DND-41 (cell line): ENCODE measurements around the gene HOXB13.

Experiments
- ATAC-seq: fragments of 200-7000 bp; cut with Tn5 transposase; 3 replicates; pipeline ENCODE4 v1.9.1; 2021; ENCODE audit warnings: low read depth; ENCODE audit not compliant: insufficient read depth
- DNase-seq: peaks from one replicate; pipeline ENCODE4 v3.0.0-alpha.2; 2020
- H2AFZ ChIP-seq: 2 replicates; pipeline ENCODE4 v1.6.0; 2012; ENCODE audit warnings: low read depth, low read length
- H3K27ac ChIP-seq: 2 replicates; pipeline ENCODE4 v1.5.1; 2012; ENCODE audit warnings: low read length, inconsistent platforms
- H3K27me3 ChIP-seq: fragments of 200-600 bp; sonication (generic); 2 replicates; pipeline ENCODE4 v1.6.0; 2012; ENCODE audit warnings: low read length, mild to moderate bottlenecking, inconsistent platforms; ENCODE audit not compliant: insufficient read depth, poor library complexity
- H3K36me3 ChIP-seq: 2 replicates; pipeline ENCODE4 v1.5.1; 2012; ENCODE audit warnings: low read length, inconsistent platforms; ENCODE audit not compliant: insufficient read depth
- H3K4me1 ChIP-seq: 2 replicates; pipeline ENCODE4 v1.5.1; 2012; ENCODE audit warnings: mild to moderate bottlenecking, low read length; ENCODE audit not compliant: insufficient read depth
- H3K4me2 ChIP-seq: 2 replicates; pipeline ENCODE4 v1.6.0; 2012; ENCODE audit warnings: mild to moderate bottlenecking, moderate library complexity, low read length, inconsistent platforms; ENCODE audit not compliant: insufficient read depth
- H3K4me3 ChIP-seq, 2 experiments: fragments of 200-600 bp in 1 of 2; shearing (Covaris generic) in 1 of 2; 2 replicates each; pipeline ENCODE4 v1.5.1; 2012 to 2016; ENCODE audit warnings: inconsistent platforms in 2 of 2, low read length in 2 of 2, mild to moderate bottlenecking in 2 of 2, low read depth in 1 of 2, moderate library complexity in 1 of 2
- H3K79me2 ChIP-seq: 2 replicates; pipeline ENCODE4 v1.6.0; 2012; ENCODE audit warnings: low read length, inconsistent platforms; ENCODE audit not compliant: insufficient read depth
- H3K9ac ChIP-seq: 2 replicates; pipeline ENCODE4 v1.6.0; 2012; ENCODE audit warnings: low read depth, mild to moderate bottlenecking, inconsistent platforms, low read length, moderate library complexity
- H3K9me3 ChIP-seq: 2 replicates; pipeline ENCODE4 v1.5.1; 2012; ENCODE audit warnings: low read length, moderate library complexity, mild to moderate bottlenecking, inconsistent platforms; ENCODE audit not compliant: insufficient read depth, severe bottlenecking
- H4K20me1 ChIP-seq: 2 replicates; pipeline ENCODE4 v1.6.0; 2012; ENCODE audit warnings: low read length; ENCODE audit not compliant: insufficient read depth
- EZH2 ChIP-seq: IDR thresholded peaks from 3 replicates; pipeline ENCODE4 v1.6.1; 2012; ENCODE audit warnings: borderline replicate concordance, low read depth, mild to moderate bottlenecking, moderate library complexity, low read length, inconsistent platforms; ENCODE audit not compliant: severe bottlenecking
- TF ChIP-seq, protein P1 (sequence below): IDR thresholded peaks from 2 replicates; pipeline ENCODE4 v1.5.1; 2012; ENCODE audit warnings: borderline replicate concordance, low read length, moderate library complexity, mild to moderate bottlenecking; ENCODE audit not compliant: poor library complexity, severe bottlenecking; ENCODE audit errors: extremely low read depth

Gene HOXB13

DNA sequence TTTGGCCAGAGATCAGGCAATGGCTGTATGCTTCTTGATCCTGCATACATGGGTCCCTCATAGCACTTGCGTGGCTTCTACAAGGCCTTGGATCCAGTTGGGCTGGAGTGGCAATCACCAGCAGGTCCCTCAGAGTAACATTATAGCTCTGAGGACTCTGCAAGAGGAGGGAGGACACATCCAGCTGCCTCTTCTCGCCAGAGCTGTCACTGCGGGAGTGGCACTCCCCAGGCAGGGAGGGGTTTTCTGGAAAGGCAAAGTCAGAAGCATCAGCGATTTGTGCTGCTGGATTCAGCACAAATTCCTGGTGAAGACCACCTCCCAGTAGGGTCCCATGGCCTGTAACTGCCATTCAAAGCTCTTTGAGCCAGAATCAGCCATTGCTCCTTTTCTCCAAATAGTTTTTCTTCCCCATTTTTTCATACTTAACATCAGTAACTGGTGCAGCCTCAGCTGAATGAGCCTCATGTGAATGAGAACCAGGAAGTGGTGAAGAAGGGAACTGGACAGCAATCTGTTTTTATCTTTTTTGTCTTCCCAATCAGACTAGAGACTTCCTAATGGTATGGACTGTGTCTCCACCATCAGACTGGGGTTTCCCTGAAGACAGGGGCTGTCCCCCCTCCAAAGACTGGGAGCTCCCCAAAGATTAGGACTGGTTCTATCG lies 40.6 kb upstream of the HOXB13 start:
- H3K4me3 ChIP-seq: no peak overlapping the region
- DNase-seq: no peak
- no peaks in the 10 kb centered on the region for H3K79me2 ChIP-seq
- TF ChIP-seq EZH2: no peak
- no peak for ATAC-seq
- H3K9ac ChIP-seq: no peak overlapping the region
- no peaks in the 10 kb centered on the region for H3K36me3 ChIP-seq
- no peak overlapping the region for H3K27ac ChIP-seq
- no peaks in the 10 kb centered on the region for H3K4me1 ChIP-seq
- no peaks in the 10 kb centered on the region for H4K20me1 ChIP-seq
- peaks cover 4% of the 10 kb centered on the region for H3K27me3 ChIP-seq
- no peak overlapping the region for H3K4me2 ChIP-seq
- peak overlapping the region; percentile 22; the same call in 1 of the 2 replicates for H2AFZ ChIP-seq
- H3K9me3 ChIP-seq: no peaks in the 10 kb centered on the region

DNA sequence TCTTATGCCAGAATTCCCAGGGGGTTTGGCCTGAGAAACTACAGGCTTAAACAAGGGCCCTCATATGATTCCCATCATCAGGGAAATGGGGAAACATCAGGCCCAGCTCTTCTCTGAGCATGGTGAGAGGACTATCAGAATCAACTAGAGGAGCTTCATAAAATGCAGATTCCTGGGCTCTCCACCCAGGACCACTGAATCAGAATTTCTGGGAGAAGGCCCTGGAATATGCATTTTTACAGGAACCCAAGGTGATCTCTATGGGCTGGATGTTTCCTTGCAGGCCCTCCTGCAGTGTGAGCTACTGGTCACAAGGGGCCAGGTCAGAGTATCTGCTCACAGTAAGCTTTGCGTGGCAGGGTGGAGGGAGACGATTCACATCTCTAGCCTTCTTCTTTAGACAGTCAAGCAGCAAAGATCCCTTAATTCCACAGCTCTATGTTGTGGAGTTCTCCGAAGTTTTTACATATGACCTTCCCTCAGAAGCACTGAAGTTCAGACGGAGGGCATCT lies 38.8 kb upstream of the HOXB13 start:
- Histone ChIP-seq H3K9me3 (no peaks in the 10 kb centered on the region), H3K79me2 (no peaks in the 10 kb centered on the region), H3K27ac (no peak overlapping the region), H3K9ac (no peak overlapping the region), H3K4me1 (no peaks in the 10 kb centered on the region), H3K4me3 (no peak overlapping the region), H3K27me3 (peaks cover 8% of the 10 kb centered on the region), H2AFZ (no peak overlapping the region), H3K4me2 (no peak overlapping the region), H4K20me1 (no peaks in the 10 kb centered on the region), H3K36me3 (no peaks in the 10 kb centered on the region)
- no peak for DNase-seq
- no peak for TF ChIP-seq EZH2
- TF ChIP-seq, protein P1, sequence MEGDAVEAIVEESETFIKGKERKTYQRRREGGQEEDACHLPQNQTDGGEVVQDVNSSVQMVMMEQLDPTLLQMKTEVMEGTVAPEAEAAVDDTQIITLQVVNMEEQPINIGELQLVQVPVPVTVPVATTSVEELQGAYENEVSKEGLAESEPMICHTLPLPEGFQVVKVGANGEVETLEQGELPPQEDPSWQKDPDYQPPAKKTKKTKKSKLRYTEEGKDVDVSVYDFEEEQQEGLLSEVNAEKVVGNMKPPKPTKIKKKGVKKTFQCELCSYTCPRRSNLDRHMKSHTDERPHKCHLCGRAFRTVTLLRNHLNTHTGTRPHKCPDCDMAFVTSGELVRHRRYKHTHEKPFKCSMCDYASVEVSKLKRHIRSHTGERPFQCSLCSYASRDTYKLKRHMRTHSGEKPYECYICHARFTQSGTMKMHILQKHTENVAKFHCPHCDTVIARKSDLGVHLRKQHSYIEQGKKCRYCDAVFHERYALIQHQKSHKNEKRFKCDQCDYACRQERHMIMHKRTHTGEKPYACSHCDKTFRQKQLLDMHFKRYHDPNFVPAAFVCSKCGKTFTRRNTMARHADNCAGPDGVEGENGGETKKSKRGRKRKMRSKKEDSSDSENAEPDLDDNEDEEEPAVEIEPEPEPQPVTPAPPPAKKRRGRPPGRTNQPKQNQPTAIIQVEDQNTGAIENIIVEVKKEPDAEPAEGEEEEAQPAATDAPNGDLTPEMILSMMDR: no peak
- ATAC-seq: no peak

DNA sequence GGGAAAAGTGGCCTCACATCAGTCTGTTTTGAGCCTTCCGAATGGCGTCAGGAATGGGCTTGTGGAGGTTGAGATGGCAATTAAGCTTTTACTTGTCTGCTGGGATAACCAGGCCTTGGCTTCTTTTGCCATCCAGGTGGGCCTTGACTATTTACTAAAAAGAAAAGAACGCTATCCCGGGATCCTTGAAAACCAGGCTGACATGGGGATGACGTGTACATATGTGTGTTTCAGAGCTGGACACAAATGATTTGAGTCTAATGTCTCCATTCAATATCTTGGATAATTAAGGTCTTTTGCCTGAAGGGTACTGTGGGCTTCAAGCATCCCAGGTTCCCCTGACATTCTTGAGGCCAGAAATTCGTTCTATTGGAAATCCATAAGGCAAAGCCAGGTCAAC lies 32.6 kb upstream of the HOXB13 start:
- no peaks in the 10 kb centered on the region for H3K4me1 ChIP-seq
- no peaks in the 10 kb centered on the region for H4K20me1 ChIP-seq
- DNase-seq: no peak
- H3K4me2 ChIP-seq: no peak overlapping the region
- H3K9me3 ChIP-seq: no peaks in the 10 kb centered on the region
- no peak for ATAC-seq
- peaks cover 15% of the 10 kb centered on the region for H3K27me3 ChIP-seq
- no peak overlapping the region for H3K9ac ChIP-seq
- H2AFZ ChIP-seq: no peak overlapping the region
- H3K27ac ChIP-seq: no peak overlapping the region
- TF ChIP-seq, protein P1: no peak
- no peak for TF ChIP-seq EZH2
- H3K4me3 ChIP-seq: no peak overlapping the region
- H3K36me3 ChIP-seq: no peaks in the 10 kb centered on the region
- H3K79me2 ChIP-seq: no peaks in the 10 kb centered on the region

DNA sequence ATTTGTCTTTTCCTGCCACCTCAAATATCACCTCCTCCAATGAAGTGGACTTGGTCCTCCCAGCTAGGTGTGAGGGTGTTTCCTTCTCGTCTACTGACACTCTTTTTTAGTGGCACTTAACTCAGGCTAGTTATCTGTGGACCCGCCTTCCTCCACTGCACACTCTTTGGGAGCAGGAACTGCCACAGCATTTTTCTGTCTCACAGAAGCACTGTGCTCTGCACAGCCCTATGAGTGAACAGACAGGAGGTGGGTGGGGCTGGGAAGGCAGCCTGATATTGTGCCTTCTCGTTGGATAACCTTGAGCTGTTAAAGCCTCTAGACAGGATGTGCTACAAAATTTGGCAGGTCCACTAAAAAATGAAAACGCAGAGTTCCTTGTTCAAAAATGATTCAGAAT lies 31.9 kb upstream of the HOXB13 start:
- TF ChIP-seq, protein P1: no peak
- no peak for TF ChIP-seq EZH2
- H3K9me3 ChIP-seq: no peaks in the 10 kb centered on the region
- DNase-seq (no peak), ATAC-seq (no peak)
- H3K4me3 ChIP-seq: no peak overlapping the region
- no peaks in the 10 kb centered on the region for H3K4me1 ChIP-seq
- H3K4me2 ChIP-seq: no peak overlapping the region
- no peak overlapping the region for H2AFZ ChIP-seq
- no peaks in the 10 kb centered on the region for H4K20me1 ChIP-seq
- no peak overlapping the region for H3K9ac ChIP-seq
- H3K79me2 ChIP-seq: no peaks in the 10 kb centered on the region
- H3K27me3 ChIP-seq: peaks cover 18% of the 10 kb centered on the region
- no peaks in the 10 kb centered on the region for H3K36me3 ChIP-seq
- no peak overlapping the region for H3K27ac ChIP-seq
